Hepatocyte (in vitro differentiated cells): ENCODE results near the gene CDK9.

Experiments
- EZH2 ChIP-seq: fragments of 200-600 bp; sonication (generic); IDR thresholded peaks from 2 replicates; pipeline ENCODE4 v1.6.1; 2016; ENCODE audit warnings: antibody characterized with exemption, mild to moderate bottlenecking, borderline replicate concordance
- TF ChIP-seq, protein P1 (sequence below): fragments of 200-600 bp; sonication (generic); IDR thresholded peaks from 2 replicates; pipeline ENCODE4 v1.5.1; 2016; ENCODE audit warnings: antibody characterized with exemption, mild to moderate bottlenecking; ENCODE audit not compliant: poor library complexity

DNA sequence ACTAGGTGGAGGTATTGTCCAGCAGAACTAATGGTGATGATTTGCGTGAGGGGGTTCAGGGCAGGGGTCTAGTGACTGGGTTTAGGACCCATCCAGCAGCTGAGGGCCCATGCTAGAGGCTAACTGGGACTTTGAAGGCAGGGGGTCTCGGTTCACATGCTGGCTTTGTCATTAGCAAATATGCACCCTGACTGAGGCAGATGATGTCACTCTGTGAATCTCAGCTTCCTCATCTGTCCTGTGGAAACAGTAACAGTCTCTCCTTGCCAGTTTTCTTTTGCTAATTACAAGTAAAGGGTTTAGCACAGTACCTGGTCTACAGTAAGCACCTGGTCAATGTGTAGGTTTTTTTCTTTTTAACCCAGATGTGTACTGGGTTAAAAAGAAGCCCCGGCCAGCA is 12.6 kb upstream of the CDK9 start:
- TF ChIP-seq, protein P1, sequence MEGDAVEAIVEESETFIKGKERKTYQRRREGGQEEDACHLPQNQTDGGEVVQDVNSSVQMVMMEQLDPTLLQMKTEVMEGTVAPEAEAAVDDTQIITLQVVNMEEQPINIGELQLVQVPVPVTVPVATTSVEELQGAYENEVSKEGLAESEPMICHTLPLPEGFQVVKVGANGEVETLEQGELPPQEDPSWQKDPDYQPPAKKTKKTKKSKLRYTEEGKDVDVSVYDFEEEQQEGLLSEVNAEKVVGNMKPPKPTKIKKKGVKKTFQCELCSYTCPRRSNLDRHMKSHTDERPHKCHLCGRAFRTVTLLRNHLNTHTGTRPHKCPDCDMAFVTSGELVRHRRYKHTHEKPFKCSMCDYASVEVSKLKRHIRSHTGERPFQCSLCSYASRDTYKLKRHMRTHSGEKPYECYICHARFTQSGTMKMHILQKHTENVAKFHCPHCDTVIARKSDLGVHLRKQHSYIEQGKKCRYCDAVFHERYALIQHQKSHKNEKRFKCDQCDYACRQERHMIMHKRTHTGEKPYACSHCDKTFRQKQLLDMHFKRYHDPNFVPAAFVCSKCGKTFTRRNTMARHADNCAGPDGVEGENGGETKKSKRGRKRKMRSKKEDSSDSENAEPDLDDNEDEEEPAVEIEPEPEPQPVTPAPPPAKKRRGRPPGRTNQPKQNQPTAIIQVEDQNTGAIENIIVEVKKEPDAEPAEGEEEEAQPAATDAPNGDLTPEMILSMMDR, result no peak
- no peak for TF ChIP-seq EZH2
